GM19467 (cell line): ENCODE data around the gene IL17RB.

Source experiments
- ATAC-seq: cut with Tn5 transposase; IDR thresholded peaks from one replicate; pipeline ENCODE4 v1.9.1; 2021; ENCODE audit warnings: mild to moderate bottlenecking, moderate library complexity; ENCODE audit not compliant: unreplicated experiment

IL17RB gene

GRCh38 chr3:53811143-53811927 lies 35.0 kb upstream of the IL17RB start:
- ATAC-seq, result no peak

- ATAC-seq, result no peak
Measured at GRCh38 chr3:53812434-53812833, 33.9 kb upstream of the IL17RB start.

GRCh38 chr3:53813229-53813628 lies 33.1 kb upstream of the IL17RB start:
- no peak for ATAC-seq

GRCh38 chr3:53813876-53814275 lies 32.5 kb upstream of the IL17RB start:
- no peak for ATAC-seq

GRCh38 chr3:53815067-53815466 lies 31.3 kb upstream of the IL17RB start:
- no peak for ATAC-seq

GRCh38 chr3:53815651-53816050 lies 30.7 kb upstream of the IL17RB start:
- no peak for ATAC-seq

- ATAC-seq, result no peak
Measured at GRCh38 chr3:53816425-53816824, 29.9 kb upstream of the IL17RB start.

GRCh38 chr3:53817211-53817610 lies 29.2 kb upstream of the IL17RB start:
- no peak for ATAC-seq

GRCh38 chr3:53817809-53818208 lies 28.6 kb upstream of the IL17RB start:
- no peak for ATAC-seq

GRCh38 chr3:53818221-53819162 lies 27.9 kb upstream of the IL17RB start:
- ATAC-seq, result no peak

GRCh38 chr3:53819163-53819868 lies 27.1 kb upstream of the IL17RB start:
- no peak for ATAC-seq

GRCh38 chr3:53820084-53820483 lies 26.3 kb upstream of the IL17RB start:
- ATAC-seq, result no peak

GRCh38 chr3:53820756-53821580 lies 25.4 kb upstream of the IL17RB start:
- no peak for ATAC-seq

GRCh38 chr3:53821631-53822121 lies 24.7 kb upstream of the IL17RB start:
- no peak for ATAC-seq

- ATAC-seq, result no peak
Measured at GRCh38 chr3:53822331-53822741, 24.0 kb upstream of the IL17RB start.

GRCh38 chr3:53823026-53823955 lies 23.1 kb upstream of the IL17RB start:
- no peak for ATAC-seq

GRCh38 chr3:53823956-53824657 lies 22.3 kb upstream of the IL17RB start:
- ATAC-seq, result no peak

GRCh38 chr3:53824795-53825194 lies 21.6 kb upstream of the IL17RB start:
- no peak for ATAC-seq

- no peak for ATAC-seq
Measured at GRCh38 chr3:53826048-53826447, 20.3 kb upstream of the IL17RB start.
